ENCODE data around the gene FMO4.
"Not testable (repeated sequence)": the region's sequence is repeated elsewhere in the genome, so short reads cannot be mapped to it uniquely, and the experiment has no call there.

FMO4 gene

DNA sequence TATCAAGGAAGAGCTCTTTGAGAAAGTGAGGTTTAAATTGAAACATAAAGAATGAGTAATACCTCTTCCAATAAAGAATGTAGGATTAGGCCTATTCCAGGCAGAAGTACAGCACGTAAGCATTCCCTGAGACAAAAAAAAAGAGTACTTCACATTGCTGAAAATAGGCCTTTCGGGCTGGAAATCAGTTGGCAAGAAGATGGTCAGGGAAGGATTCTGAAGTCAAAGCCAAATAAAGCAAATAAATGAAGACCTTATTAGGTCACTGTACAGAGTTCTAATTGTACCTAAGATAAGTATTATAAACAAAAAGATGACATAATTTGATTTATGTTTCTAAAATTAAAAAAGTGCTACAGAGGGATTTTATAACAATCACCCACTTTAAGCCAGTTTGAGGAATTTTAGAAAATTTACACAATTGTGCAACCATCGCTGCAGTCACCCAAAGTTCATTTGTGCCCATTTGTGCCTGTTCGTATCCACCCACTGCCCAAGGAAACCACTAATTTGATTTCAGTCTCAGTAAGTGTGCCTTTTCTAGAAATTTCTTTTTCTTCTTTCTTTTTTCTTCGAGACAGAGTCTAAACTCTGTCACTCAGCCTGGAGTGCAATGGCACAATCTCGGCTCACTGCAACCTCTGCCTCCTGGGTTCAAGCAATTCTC lies 58.6 kb downstream of the FMO4 start:
- H3K79me2 ChIP-seq (ENCODE audit: control insufficient read depth, low read length) = no peaks in the 10 kb centered on the region
- no peaks in the 10 kb centered on the region for H3K9me2 ChIP-seq (replicated peaks; ENCODE audit: control insufficient read depth, low read length)
- H3K4me2 ChIP-seq (ENCODE audit: low read length) = no peak overlapping the region
- H3K9me3 ChIP-seq (ENCODE audit: control insufficient read depth, insufficient read depth, low read length) = no peaks in the 10 kb centered on the region
- no peak overlapping the region for H3K4me3 ChIP-seq (ENCODE audit: low read length)
- H3F3A ChIP-seq (ENCODE audit: control insufficient read depth, insufficient read depth) = no peaks in the 10 kb centered on the region
- no peaks in the 10 kb centered on the region for H3K27me3 ChIP-seq (ENCODE audit: control insufficient read depth, low read length)
- H3K27ac ChIP-seq (ENCODE audit: low read depth, low read length) = no peak overlapping the region
- TF ChIP-seq EZH2phosphoT487 (IDR thresholded peaks at IDR 0.05; ENCODE audit: borderline replicate concordance, low read length) = no peak
- TF ChIP-seq, protein P1, sequence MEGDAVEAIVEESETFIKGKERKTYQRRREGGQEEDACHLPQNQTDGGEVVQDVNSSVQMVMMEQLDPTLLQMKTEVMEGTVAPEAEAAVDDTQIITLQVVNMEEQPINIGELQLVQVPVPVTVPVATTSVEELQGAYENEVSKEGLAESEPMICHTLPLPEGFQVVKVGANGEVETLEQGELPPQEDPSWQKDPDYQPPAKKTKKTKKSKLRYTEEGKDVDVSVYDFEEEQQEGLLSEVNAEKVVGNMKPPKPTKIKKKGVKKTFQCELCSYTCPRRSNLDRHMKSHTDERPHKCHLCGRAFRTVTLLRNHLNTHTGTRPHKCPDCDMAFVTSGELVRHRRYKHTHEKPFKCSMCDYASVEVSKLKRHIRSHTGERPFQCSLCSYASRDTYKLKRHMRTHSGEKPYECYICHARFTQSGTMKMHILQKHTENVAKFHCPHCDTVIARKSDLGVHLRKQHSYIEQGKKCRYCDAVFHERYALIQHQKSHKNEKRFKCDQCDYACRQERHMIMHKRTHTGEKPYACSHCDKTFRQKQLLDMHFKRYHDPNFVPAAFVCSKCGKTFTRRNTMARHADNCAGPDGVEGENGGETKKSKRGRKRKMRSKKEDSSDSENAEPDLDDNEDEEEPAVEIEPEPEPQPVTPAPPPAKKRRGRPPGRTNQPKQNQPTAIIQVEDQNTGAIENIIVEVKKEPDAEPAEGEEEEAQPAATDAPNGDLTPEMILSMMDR (IDR thresholded peaks at IDR 0.05; ENCODE audit: low read depth, low read length, poor library complexity, severe bottlenecking) = no peak
- no peaks in the 10 kb centered on the region for H4K20me1 ChIP-seq (ENCODE audit: control insufficient read depth, insufficient read depth, low read depth, low read length)
- H3K4me1 ChIP-seq (ENCODE audit: control insufficient read depth, low read length) = no peaks in the 10 kb centered on the region
- H3K36me3 ChIP-seq (ENCODE audit: control insufficient read depth, low read length) = no peaks in the 10 kb centered on the region

DNA sequence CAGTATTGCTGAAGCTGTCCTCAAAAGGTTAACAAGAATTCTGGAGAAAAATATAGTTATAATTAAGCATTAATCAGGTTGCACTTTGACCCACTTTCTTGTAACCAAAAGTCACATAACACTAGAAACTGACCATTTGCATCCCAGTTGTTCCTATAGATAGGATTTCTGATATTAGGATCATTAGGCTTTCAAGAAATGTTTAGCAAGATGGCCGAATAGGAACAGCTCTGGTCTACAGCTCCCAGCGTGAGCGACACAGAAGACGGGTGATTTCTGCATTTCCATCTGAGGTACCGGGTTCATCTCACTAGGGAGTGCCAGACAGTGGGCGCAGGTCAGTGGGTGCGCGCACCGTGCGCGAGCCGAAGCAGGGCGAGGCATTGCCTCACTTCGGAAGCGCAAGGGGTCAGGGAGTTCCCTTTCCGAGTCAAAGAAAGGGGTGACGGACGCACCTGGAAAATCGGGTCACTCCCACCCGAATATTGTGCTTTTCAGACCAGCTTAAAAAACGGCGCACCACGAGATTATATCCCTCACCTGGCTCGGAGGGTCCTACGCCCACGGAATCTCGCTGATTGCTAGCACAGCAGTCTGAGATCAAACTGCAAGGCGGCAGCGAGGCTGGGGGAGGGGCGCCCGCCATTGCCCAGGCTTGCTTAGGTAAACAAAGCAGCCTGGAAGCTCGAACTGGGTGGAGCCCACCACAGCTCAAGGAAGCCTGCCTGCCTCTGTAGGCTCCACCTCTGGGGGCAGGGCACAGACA lies 59.6 kb downstream of the FMO4 start:
- H3K79me2 ChIP-seq (ENCODE audit: control insufficient read depth, low read length); H4K20me1 ChIP-seq (ENCODE audit: control insufficient read depth, insufficient read depth, low read depth, low read length); H3K36me3 ChIP-seq (ENCODE audit: control insufficient read depth, low read length); H3K27ac ChIP-seq (ENCODE audit: low read depth, low read length); H3K9me3 ChIP-seq (ENCODE audit: control insufficient read depth, insufficient read depth, low read length); H3K27me3 ChIP-seq (ENCODE audit: control insufficient read depth, low read length); H3K4me1 ChIP-seq (ENCODE audit: control insufficient read depth, low read length); H3K4me2 ChIP-seq (ENCODE audit: low read length); H3K4me3 ChIP-seq (ENCODE audit: low read length); H3F3A ChIP-seq (ENCODE audit: control insufficient read depth, insufficient read depth); H3K9me2 ChIP-seq (replicated peaks; ENCODE audit: control insufficient read depth, low read length): not testable (repeated sequence)

GRCh38 chr1:171379846-171380245 lies 65.9 kb downstream of the FMO4 start:
- Histone ChIP-seq H3F3A (ENCODE audit: control insufficient read depth, insufficient read depth) (no peaks in the 10 kb centered on the region), H3K27ac (ENCODE audit: low read depth, low read length) (no peak overlapping the region), H3K4me3 (ENCODE audit: low read length) (no peak overlapping the region), H3K79me2 (ENCODE audit: control insufficient read depth, low read length) (no peaks in the 10 kb centered on the region), H3K36me3 (ENCODE audit: control insufficient read depth, low read length) (no peaks in the 10 kb centered on the region), H3K9me3 (ENCODE audit: control insufficient read depth, insufficient read depth, low read length) (peaks cover 3% of the 10 kb centered on the region; the same call in 1 of the 2 replicates), H3K4me1 (ENCODE audit: control insufficient read depth, low read length) (no peaks in the 10 kb centered on the region), H3K27me3 (ENCODE audit: control insufficient read depth, low read length) (no peaks in the 10 kb centered on the region), H3K9me2 (replicated peaks; ENCODE audit: control insufficient read depth, low read length) (no peaks in the 10 kb centered on the region), H3K4me2 (ENCODE audit: low read length) (no peak overlapping the region), H4K20me1 (ENCODE audit: control insufficient read depth, insufficient read depth, low read depth, low read length) (no peaks in the 10 kb centered on the region)
- TF ChIP-seq, protein P1 (IDR thresholded peaks at IDR 0.05; ENCODE audit: low read depth, low read length, poor library complexity, severe bottlenecking) = no peak
- TF ChIP-seq EZH2phosphoT487 (IDR thresholded peaks at IDR 0.05; ENCODE audit: borderline replicate concordance, low read length) = no peak

- H3F3A ChIP-seq (ENCODE audit: control insufficient read depth, insufficient read depth) = no peaks in the 10 kb centered on the region
- H3K79me2 ChIP-seq (ENCODE audit: control insufficient read depth, low read length) = no peaks in the 10 kb centered on the region
- H3K36me3 ChIP-seq (ENCODE audit: control insufficient read depth, low read length) = no peaks in the 10 kb centered on the region
- no peaks in the 10 kb centered on the region for H3K4me1 ChIP-seq (ENCODE audit: control insufficient read depth, low read length)
- no peak overlapping the region for H3K4me3 ChIP-seq (ENCODE audit: low read length)
- no peak overlapping the region for H3K4me2 ChIP-seq (ENCODE audit: low read length)
- peaks cover 3% of the 10 kb centered on the region; the same call in 1 of the 2 replicates for H3K9me3 ChIP-seq (ENCODE audit: control insufficient read depth, insufficient read depth, low read length)
- H3K27me3 ChIP-seq (ENCODE audit: control insufficient read depth, low read length) = no peaks in the 10 kb centered on the region
- no peak overlapping the region for H3K27ac ChIP-seq (ENCODE audit: low read depth, low read length)
- TF ChIP-seq, protein P1 (IDR thresholded peaks at IDR 0.05; ENCODE audit: low read depth, low read length, poor library complexity, severe bottlenecking) = no peak
- no peak for TF ChIP-seq EZH2phosphoT487 (IDR thresholded peaks at IDR 0.05; ENCODE audit: borderline replicate concordance, low read length)
- no peaks in the 10 kb centered on the region for H3K9me2 ChIP-seq (replicated peaks; ENCODE audit: control insufficient read depth, low read length)
- no peaks in the 10 kb centered on the region for H4K20me1 ChIP-seq (ENCODE audit: control insufficient read depth, insufficient read depth, low read depth, low read length)
Observed at GRCh38 chr1:171381866-171382210, 67.9 kb downstream of the FMO4 start.

Measured in DOHH2 (cell line).